Measurements from ENCODE around the gene METTL15.

METTL15 gene

GRCh38 chr11:28339488-28339887, 231.3 kb downstream of the METTL15 start:
- Histone ChIP-seq H3K36me3 (ENCODE audit: insufficient read depth, low read length) (no peaks in the 10 kb centered on the region), H4K20me1 (ENCODE audit: insufficient read depth, low read length) (no peaks in the 10 kb centered on the region), H3K9ac (ENCODE audit: low read length) (no peak overlapping the region), H2AFZ (ENCODE audit: low read length) (no peak overlapping the region), H3K4me2 (ENCODE audit: low read length) (no peak overlapping the region), H3K9me3 (ENCODE audit: low read length) (no peaks in the 10 kb centered on the region), H3K27ac (ENCODE audit: low read depth, low read length, poor library complexity, severe bottlenecking) (no peak overlapping the region), H3K4me1 (ENCODE audit: insufficient read depth, low read length, severe bottlenecking) (no peaks in the 10 kb centered on the region), H3K9me2 (ENCODE audit: low read depth, low read length) (no peaks in the 10 kb centered on the region), H3F3A (ENCODE audit: insufficient read depth, low read length) (no peaks in the 10 kb centered on the region), H3K4me3 (ENCODE audit: low read depth, low read length, poor library complexity, severe bottlenecking) (no peak overlapping the region), H3K27me3 (ENCODE audit: insufficient read depth, low read length) (no peaks in the 10 kb centered on the region), H3K79me2 (ENCODE audit: insufficient read depth, low read length) (no peaks in the 10 kb centered on the region)
- TF ChIP-seq EZH2 (IDR thresholded peaks at IDR 0.05; ENCODE audit: borderline replicate concordance, low read length) = no peak
- TF ChIP-seq CTCF (IDR thresholded peaks at IDR 0.05; ENCODE audit: low read length) = no peak

GRCh38 chr11:28342716-28343115, 234.5 kb downstream of the METTL15 start:
- H3K9me2 ChIP-seq (ENCODE audit: low read depth, low read length) = no peaks in the 10 kb centered on the region
- no peaks in the 10 kb centered on the region for H3K4me1 ChIP-seq (ENCODE audit: insufficient read depth, low read length, severe bottlenecking)
- no peaks in the 10 kb centered on the region for H3K27me3 ChIP-seq (ENCODE audit: insufficient read depth, low read length)
- H3K36me3 ChIP-seq (ENCODE audit: insufficient read depth, low read length) = no peaks in the 10 kb centered on the region
- H3K9ac ChIP-seq (ENCODE audit: low read length) = no peak overlapping the region
- no peaks in the 10 kb centered on the region for H4K20me1 ChIP-seq (ENCODE audit: insufficient read depth, low read length)
- H2AFZ ChIP-seq (ENCODE audit: low read length) = no peak overlapping the region
- H3K9me3 ChIP-seq (ENCODE audit: low read length) = no peaks in the 10 kb centered on the region
- no peaks in the 10 kb centered on the region for H3K79me2 ChIP-seq (ENCODE audit: insufficient read depth, low read length)
- H3F3A ChIP-seq (ENCODE audit: insufficient read depth, low read length) = no peaks in the 10 kb centered on the region
- no peak for TF ChIP-seq EZH2 (IDR thresholded peaks at IDR 0.05; ENCODE audit: borderline replicate concordance, low read length)
- no peak for TF ChIP-seq CTCF (IDR thresholded peaks at IDR 0.05; ENCODE audit: low read length)
- no peak overlapping the region for H3K4me2 ChIP-seq (ENCODE audit: low read length)
- no peak overlapping the region for H3K4me3 ChIP-seq (ENCODE audit: low read depth, low read length, poor library complexity, severe bottlenecking)
- H3K27ac ChIP-seq (ENCODE audit: low read depth, low read length, poor library complexity, severe bottlenecking) = no peak overlapping the region

DNA sequence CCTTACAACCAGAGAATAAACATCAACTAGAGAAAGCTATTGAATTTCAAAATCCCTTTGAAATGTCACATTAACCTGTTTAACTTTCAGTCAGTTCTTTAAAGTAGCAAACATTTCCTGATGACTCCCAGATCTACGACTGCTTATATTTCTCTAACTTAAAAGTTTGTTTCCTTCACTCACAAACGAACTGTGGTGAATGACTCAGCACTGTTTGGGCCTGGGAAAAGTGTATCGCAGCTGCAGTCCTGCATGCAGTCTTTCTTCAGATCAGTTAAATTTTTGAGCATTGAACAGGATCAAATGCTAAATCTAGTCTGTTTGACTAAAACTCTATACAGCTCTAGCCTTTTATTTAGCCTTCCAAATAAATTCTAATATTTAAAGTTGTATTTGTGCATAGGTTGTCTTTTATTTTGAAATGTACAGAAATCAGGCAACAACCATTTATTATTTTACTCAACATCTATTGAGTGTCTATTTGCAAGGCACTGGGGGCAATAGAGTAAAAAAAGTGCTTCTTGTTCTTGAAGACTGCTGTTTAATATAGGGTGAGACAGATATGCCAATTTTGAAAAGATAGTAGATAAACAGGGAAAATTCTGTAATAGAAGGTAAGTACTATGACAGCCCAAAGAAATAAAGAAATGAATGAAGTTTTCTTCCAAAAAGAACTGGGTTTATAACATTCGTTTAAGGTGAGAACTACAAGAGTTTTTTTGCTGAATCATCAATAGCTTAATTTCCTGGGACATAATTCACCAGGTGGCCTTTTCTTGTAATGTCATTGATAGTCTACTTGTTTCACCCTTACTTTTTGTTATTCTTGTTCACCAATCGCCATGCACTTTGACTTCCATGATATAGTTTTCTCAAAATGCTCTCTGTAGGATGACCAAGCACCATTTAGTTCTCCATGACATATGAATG, 235.4 kb downstream of the METTL15 start:
- Histone ChIP-seq H3F3A (ENCODE audit: insufficient read depth, low read length) (no peaks in the 10 kb centered on the region), H3K4me3 (ENCODE audit: low read depth, low read length, poor library complexity, severe bottlenecking) (no peak overlapping the region), H3K4me1 (ENCODE audit: insufficient read depth, low read length, severe bottlenecking) (no peaks in the 10 kb centered on the region), H2AFZ (ENCODE audit: low read length) (no peak overlapping the region), H3K36me3 (ENCODE audit: insufficient read depth, low read length) (no peaks in the 10 kb centered on the region), H3K9ac (ENCODE audit: low read length) (no peak overlapping the region), H3K79me2 (ENCODE audit: insufficient read depth, low read length) (no peaks in the 10 kb centered on the region), H3K9me3 (ENCODE audit: low read length) (no peaks in the 10 kb centered on the region), H3K27ac (ENCODE audit: low read depth, low read length, poor library complexity, severe bottlenecking) (no peak overlapping the region), H3K9me2 (ENCODE audit: low read depth, low read length) (no peaks in the 10 kb centered on the region), H4K20me1 (ENCODE audit: insufficient read depth, low read length) (no peaks in the 10 kb centered on the region), H3K27me3 (ENCODE audit: insufficient read depth, low read length) (no peaks in the 10 kb centered on the region), H3K4me2 (ENCODE audit: low read length) (no peak overlapping the region)
- TF ChIP-seq EZH2 (IDR thresholded peaks at IDR 0.05; ENCODE audit: borderline replicate concordance, low read length) (no peak), CTCF (IDR thresholded peaks at IDR 0.05; ENCODE audit: low read length) (no peak)

All from OCI-LY1 (cell line).